T-helper 2 cell treated with Interferon-gamma antibody and Interleukin-4, amounts not matched to agents 5 μg/mL and 100 μg/mL, for 36 hours (primary cell): ENCODE data around the gene PLCB4.

Source experiments
- DNase-seq: peaks from one replicate; pipeline ENCODE4 v3.0.0; 2021; ENCODE audit warnings: low spot score
- H3K27ac Mint-ChIP-seq: one replicate; pipeline ENCODE4 v1.8.0; 2021; ENCODE audit warnings: mild to moderate bottlenecking, mixed read lengths
- H3K27me3 Mint-ChIP-seq: one replicate; pipeline ENCODE4 v1.8.0; 2021; ENCODE audit warnings: low read depth, mixed read lengths
- H3K36me3 Mint-ChIP-seq: one replicate; pipeline ENCODE4 v1.8.0; 2021; ENCODE audit warnings: low read depth, mixed read lengths
- H3K4me1 Mint-ChIP-seq: one replicate; pipeline ENCODE4 v1.8.0; 2021; ENCODE audit warnings: low read depth, mixed read lengths
- H3K4me3 Mint-ChIP-seq: one replicate; pipeline ENCODE4 v1.8.0; 2022; ENCODE audit warnings: mild to moderate bottlenecking, moderate library complexity, mixed read lengths
- H3K9me3 Mint-ChIP-seq: one replicate; pipeline ENCODE4 v1.8.0; 2021; ENCODE audit warnings: mixed read lengths

Gene PLCB4

GRCh38 chr20:9099372-9099771, 30.5 kb downstream of the PLCB4 start:
- no peaks in the 10 kb centered on the region for H3K27me3 Mint-ChIP-seq
- no peak for DNase-seq
- no peaks in the 10 kb centered on the region for H3K36me3 Mint-ChIP-seq
- H3K27ac Mint-ChIP-seq = no peak overlapping the region
- H3K4me3 Mint-ChIP-seq = no peak overlapping the region
- H3K9me3 Mint-ChIP-seq = no peaks in the 10 kb centered on the region
- H3K4me1 Mint-ChIP-seq = no peaks in the 10 kb centered on the region

- H3K4me3 Mint-ChIP-seq = no peak overlapping the region
- no peak overlapping the region for H3K27ac Mint-ChIP-seq
- H3K9me3 Mint-ChIP-seq = no peaks in the 10 kb centered on the region
- no peak for DNase-seq
- no peaks in the 10 kb centered on the region for H3K36me3 Mint-ChIP-seq
- H3K4me1 Mint-ChIP-seq = no peaks in the 10 kb centered on the region
- no peaks in the 10 kb centered on the region for H3K27me3 Mint-ChIP-seq
Observed at GRCh38 chr20:9100691-9101090, 31.8 kb downstream of the PLCB4 start.

- no peaks in the 10 kb centered on the region for H3K4me1 Mint-ChIP-seq
- no peak overlapping the region for H3K27ac Mint-ChIP-seq
- H3K9me3 Mint-ChIP-seq = no peaks in the 10 kb centered on the region
- no peak overlapping the region for H3K4me3 Mint-ChIP-seq
- no peak for DNase-seq
- H3K27me3 Mint-ChIP-seq = no peaks in the 10 kb centered on the region
- H3K36me3 Mint-ChIP-seq = no peaks in the 10 kb centered on the region
Observed at GRCh38 chr20:9102456-9102855, 33.6 kb downstream of the PLCB4 start.

- Mint-ChIP-seq H3K9me3 (no peaks in the 10 kb centered on the region), H3K27ac (no peak overlapping the region), H3K36me3 (no peaks in the 10 kb centered on the region), H3K4me3 (no peak overlapping the region), H3K27me3 (no peaks in the 10 kb centered on the region), H3K4me1 (no peaks in the 10 kb centered on the region)
- no peak for DNase-seq
Observed at GRCh38 chr20:9103955-9104354, 35.1 kb downstream of the PLCB4 start.

- Mint-ChIP-seq H3K36me3 (no peaks in the 10 kb centered on the region), H3K4me1 (no peaks in the 10 kb centered on the region), H3K27me3 (no peaks in the 10 kb centered on the region), H3K27ac (no peak overlapping the region), H3K4me3 (no peak overlapping the region), H3K9me3 (no peaks in the 10 kb centered on the region)
- no peak for DNase-seq
Observed at GRCh38 chr20:9108260-9108659, 39.4 kb downstream of the PLCB4 start.

GRCh38 chr20:9109566-9109965, 40.7 kb downstream of the PLCB4 start:
- Mint-ChIP-seq H3K4me1 (no peaks in the 10 kb centered on the region), H3K9me3 (no peaks in the 10 kb centered on the region), H3K4me3 (no peak overlapping the region), H3K36me3 (no peaks in the 10 kb centered on the region), H3K27ac (no peak overlapping the region), H3K27me3 (no peaks in the 10 kb centered on the region)
- DNase-seq = no peak

GRCh38 chr20:9110365-9110764, 41.5 kb downstream of the PLCB4 start:
- no peaks in the 10 kb centered on the region for H3K4me1 Mint-ChIP-seq
- H3K27ac Mint-ChIP-seq = no peak overlapping the region
- no peaks in the 10 kb centered on the region for H3K36me3 Mint-ChIP-seq
- no peak overlapping the region for H3K4me3 Mint-ChIP-seq
- H3K9me3 Mint-ChIP-seq = no peaks in the 10 kb centered on the region
- no peaks in the 10 kb centered on the region for H3K27me3 Mint-ChIP-seq
- DNase-seq = no peak

- H3K9me3 Mint-ChIP-seq = no peaks in the 10 kb centered on the region
- H3K27ac Mint-ChIP-seq = no peak overlapping the region
- no peaks in the 10 kb centered on the region for H3K27me3 Mint-ChIP-seq
- no peak overlapping the region for H3K4me3 Mint-ChIP-seq
- no peaks in the 10 kb centered on the region for H3K4me1 Mint-ChIP-seq
- DNase-seq = no peak
- H3K36me3 Mint-ChIP-seq = no peaks in the 10 kb centered on the region
Observed at GRCh38 chr20:9110916-9111432, 42.1 kb downstream of the PLCB4 start.

- Mint-ChIP-seq H3K4me1 (no peaks in the 10 kb centered on the region), H3K27me3 (no peaks in the 10 kb centered on the region), H3K4me3 (no peak overlapping the region), H3K27ac (no peak overlapping the region), H3K36me3 (no peaks in the 10 kb centered on the region), H3K9me3 (no peaks in the 10 kb centered on the region)
- no peak for DNase-seq
Observed at GRCh38 chr20:9112541-9113515, 43.9 kb downstream of the PLCB4 start.

GRCh38 chr20:9114709-9115108, 45.8 kb downstream of the PLCB4 start:
- H3K4me3 Mint-ChIP-seq = no peak overlapping the region
- H3K9me3 Mint-ChIP-seq = no peaks in the 10 kb centered on the region
- DNase-seq = no peak
- H3K36me3 Mint-ChIP-seq = no peaks in the 10 kb centered on the region
- H3K4me1 Mint-ChIP-seq = no peaks in the 10 kb centered on the region
- H3K27ac Mint-ChIP-seq = no peak overlapping the region
- H3K27me3 Mint-ChIP-seq = no peaks in the 10 kb centered on the region

GRCh38 chr20:9117548-9117947, 48.7 kb downstream of the PLCB4 start:
- H3K27me3 Mint-ChIP-seq = no peaks in the 10 kb centered on the region
- H3K27ac Mint-ChIP-seq = no peak overlapping the region
- no peak overlapping the region for H3K4me3 Mint-ChIP-seq
- no peaks in the 10 kb centered on the region for H3K4me1 Mint-ChIP-seq
- no peaks in the 10 kb centered on the region for H3K36me3 Mint-ChIP-seq
- peaks cover 3% of the 10 kb centered on the region for H3K9me3 Mint-ChIP-seq
- DNase-seq = no peak

GRCh38 chr20:9119776-9120175, 50.9 kb downstream of the PLCB4 start:
- H3K9me3 Mint-ChIP-seq = peaks cover 3% of the 10 kb centered on the region
- DNase-seq = no peak
- H3K27me3 Mint-ChIP-seq = no peaks in the 10 kb centered on the region
- H3K27ac Mint-ChIP-seq = no peak overlapping the region
- H3K4me3 Mint-ChIP-seq = no peak overlapping the region
- H3K36me3 Mint-ChIP-seq = no peaks in the 10 kb centered on the region
- H3K4me1 Mint-ChIP-seq = no peaks in the 10 kb centered on the region

- Mint-ChIP-seq H3K36me3 (no peaks in the 10 kb centered on the region), H3K9me3 (peaks cover 3% of the 10 kb centered on the region), H3K4me3 (no peak overlapping the region), H3K27ac (no peak overlapping the region), H3K4me1 (no peaks in the 10 kb centered on the region), H3K27me3 (no peaks in the 10 kb centered on the region)
- DNase-seq = no peak
Observed at GRCh38 chr20:9121211-9121610, 52.3 kb downstream of the PLCB4 start.

- Mint-ChIP-seq H3K27me3 (no peaks in the 10 kb centered on the region), H3K9me3 (peaks cover 3% of the 10 kb centered on the region), H3K4me3 (no peak overlapping the region), H3K27ac (no peak overlapping the region), H3K36me3 (no peaks in the 10 kb centered on the region), H3K4me1 (no peaks in the 10 kb centered on the region)
- DNase-seq = no peak
Observed at GRCh38 chr20:9122571-9122970, 53.7 kb downstream of the PLCB4 start.
